HG02973 (cell line): ENCODE measurements around the gene FSIP2.

Experiments used
- ATAC-seq: cut with Tn5 transposase; IDR thresholded peaks from one replicate; pipeline ENCODE4 v1.9.1; 2021; ENCODE audit warnings: moderate library complexity; ENCODE audit not compliant: unreplicated experiment

Gene FSIP2, protein sequence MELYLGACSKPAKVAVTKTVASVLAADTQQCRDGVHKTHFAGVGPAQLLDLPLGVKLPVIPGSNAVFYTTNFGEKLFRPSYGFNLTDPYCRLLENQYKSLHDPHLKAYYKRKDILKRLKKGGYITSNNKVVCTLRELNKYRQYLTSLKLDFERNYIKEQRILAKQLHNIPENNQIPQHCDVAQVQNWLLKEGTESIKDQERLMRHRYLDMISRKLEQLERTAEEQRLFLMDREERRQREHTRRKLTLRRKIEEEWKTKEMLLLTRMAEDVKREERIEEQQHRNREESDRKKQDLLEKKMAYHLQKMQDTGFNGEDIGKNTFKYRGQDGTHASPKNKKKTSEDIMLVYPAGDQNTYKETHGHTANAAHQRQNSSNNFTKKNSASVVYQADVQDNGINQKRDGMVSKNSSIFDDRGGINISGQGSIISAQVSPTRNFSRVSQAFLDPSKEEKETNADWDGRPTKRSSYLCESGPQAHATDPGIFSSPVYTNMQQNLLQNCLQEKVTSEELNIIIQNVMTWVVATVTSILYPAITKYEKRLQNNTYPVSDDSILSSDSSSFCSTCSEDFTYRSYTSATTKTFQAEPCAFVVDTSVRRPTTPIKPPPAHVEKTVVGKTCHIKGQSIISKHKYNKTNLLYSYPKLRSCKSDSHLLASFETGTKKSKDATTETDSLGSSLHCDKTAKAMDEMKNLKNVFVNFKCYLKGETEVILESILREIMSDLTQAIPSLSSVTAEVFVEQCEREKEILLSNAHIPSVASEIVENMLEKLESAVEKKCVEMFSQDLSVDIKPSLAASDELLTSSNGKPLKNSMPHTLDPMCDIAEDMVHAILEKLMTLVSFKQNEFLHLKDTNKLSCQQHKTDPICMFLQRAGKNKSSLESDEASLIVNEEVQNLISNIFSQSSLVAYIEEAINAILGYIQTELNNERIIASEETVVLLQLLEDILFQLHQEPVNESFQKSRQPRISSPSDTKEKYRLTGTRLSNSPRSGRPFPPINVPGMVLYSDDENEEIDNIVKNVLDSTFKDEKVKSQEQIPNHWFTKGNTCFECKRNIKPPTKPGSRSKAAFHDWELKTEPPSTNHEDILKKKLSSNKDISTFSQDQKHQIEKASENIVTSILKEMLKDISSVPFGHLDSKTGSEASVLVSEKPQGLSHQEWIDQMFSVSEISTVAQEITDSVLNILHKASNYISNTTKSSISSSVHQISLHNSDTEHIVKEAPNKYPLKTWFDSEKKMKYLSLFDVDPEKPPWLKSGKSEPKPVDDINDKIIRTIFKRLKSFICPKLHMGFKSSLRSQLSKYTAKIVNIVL (N-terminal part only)

GRCh38 chr2:185738679-185739472 lies at the start of gene FSIP2:
Gene FSIP2 (plus strand): TSS chr2:185738804. CDS start chr2:185738895, 91 bp downstream.
- peak; percentile 96 for ATAC-seq

GRCh38 chr2:185689906-185690539 lies 48.6 kb upstream of the FSIP2 start:
- no peak for ATAC-seq

DNA sequence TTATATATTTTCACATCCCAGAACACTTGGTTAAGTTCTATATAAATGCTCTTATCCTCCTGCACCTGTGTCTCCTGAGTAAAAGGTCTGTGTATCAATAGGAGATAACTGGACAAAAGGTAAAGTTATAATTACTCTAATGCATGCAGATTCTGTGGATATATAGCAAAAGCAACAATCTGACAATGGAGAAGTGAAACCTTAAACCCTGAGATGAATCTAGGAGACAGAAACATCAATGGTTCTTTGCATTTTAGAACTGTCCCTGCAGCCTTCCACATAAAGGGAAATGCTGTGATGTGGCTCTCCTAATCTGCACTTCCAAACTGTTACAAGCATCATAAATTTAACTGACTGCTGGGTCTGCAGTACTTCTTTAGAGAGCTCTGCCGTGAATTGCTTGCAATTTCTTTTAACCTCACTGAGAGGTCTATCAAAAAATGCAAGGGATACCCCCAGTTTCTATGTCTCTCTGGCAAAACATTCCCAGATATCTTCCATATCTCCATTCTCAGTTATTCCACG lies 42.8 kb upstream of the FSIP2 start:
- ATAC-seq: no peak

DNA sequence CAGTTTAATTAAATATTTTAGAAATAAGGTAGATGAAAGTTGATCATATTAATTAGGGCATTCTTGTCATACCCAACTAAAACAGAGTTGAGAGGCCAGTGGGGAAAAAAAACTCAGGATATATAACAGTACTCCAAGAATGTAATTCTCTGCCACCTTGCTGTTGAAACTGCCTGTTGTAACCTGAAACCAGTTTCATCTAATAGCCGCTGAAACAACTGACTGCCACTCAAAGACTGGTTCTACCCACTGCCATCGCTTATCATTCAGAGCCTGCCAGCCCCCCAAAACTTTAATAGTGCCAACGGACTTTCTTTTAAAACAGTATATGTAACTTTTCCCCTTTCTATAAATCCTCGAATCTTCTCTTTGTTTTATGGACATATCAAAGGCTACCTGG lies 37.7 kb upstream of the FSIP2 start:
- no peak for ATAC-seq

DNA sequence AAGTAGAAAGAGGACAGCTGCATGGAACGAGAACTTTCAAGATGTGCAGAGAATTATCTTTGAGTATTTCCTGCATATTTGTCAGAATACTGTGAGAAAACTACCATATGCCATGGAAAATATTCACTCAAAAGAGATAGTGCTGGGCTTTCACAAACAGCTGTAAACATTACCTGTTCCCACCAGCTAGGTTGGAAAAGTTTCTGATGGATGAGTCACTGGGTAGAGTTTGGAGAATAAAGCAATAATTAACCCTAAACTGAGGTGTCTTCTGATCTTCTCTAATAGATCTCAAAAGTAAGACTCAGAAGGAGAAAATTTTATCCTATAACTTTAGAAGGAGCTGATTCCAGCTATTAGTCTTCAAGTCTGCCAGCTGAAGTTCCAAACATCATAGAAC lies 3.9 kb upstream of the FSIP2 start:
- ATAC-seq: no peak

DNA sequence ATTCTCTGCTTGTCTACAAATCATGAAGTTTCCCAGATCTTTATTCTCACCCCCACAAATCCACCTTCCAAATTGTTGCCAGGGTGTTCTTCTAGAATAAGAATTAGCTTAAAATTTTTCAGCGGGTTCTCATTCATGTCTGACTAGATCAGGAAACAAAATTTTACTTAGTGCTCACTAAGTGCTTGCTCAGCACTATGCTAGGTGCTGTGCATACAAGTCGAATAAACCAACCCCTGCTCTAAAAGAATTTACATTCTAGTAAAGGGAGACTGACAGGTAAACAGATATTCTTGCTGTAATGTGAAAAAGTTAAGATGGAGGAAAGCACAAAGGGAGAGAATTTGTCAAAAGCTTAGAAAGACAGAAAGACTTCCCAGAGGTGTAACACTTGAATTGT lies 2.4 kb upstream of the FSIP2 start:
- no peak for ATAC-seq

DNA sequence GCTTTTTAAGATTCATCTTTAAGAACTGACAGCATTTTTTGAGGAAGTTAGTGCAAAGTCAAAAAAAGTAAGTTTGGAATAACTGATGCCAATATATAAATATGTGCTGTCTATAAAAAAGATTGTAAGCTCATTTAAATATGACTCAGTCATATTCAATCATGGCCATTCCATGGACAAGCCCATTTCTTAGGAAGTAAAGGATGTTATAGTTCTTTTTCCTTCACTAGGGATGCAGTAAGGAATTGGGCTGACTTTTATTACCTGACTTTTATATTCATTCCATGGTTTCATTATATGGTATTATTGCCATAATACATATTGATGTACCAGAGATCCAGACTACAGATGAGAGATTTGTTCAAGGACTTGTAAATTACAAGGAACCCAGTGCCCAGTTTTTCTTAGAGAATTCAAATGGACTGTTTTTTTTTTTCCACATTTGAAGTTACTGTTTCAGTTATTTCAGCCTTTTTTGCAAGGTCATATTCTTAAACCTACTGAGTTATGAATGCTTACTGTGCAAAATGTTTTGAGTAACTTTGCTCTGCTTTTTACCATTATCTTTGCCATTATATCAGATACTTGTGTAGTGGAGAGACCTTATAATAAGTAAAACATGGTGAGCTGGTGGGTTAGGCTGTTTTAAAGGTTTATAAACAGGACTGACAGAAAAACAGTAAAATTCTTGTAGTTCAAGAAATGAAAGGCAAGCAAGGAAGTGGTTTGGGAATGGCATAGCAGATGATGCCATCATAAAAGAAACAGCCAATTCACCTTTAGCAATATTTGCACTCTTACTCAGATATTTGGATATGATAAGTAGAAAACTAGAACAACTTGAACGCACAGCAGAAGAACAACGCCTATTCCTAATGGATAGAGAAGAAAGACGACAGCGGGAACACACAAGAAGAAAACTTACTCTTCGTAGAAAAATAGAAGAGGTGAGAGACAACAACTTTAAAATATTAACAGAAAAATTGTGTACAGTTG lies 7.6 kb downstream of the FSIP2 start:
- ATAC-seq: no peak

DNA sequence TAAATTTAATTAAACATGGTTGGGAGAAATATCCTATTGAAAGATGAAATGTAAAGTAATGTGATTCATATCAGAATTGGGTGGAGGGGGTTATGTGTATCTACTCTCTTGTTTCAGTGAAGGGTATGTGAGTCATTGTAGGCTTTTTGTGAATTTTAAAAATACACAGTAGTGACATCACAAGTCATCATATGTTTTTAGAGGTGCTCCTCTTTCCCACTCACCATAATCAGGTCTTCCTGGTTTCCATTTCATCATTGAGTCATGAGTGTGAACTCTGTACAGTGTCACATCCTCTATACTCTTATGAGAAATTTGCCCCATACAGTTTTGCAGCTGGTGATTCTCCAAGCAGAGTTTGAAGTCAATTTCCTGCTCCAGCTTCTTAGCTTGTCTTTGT lies 18.8 kb downstream of the FSIP2 start:
- no peak for ATAC-seq

GRCh38 chr2:185771396-185771795 lies 32.8 kb downstream of the FSIP2 start:
- no peak for ATAC-seq

DNA sequence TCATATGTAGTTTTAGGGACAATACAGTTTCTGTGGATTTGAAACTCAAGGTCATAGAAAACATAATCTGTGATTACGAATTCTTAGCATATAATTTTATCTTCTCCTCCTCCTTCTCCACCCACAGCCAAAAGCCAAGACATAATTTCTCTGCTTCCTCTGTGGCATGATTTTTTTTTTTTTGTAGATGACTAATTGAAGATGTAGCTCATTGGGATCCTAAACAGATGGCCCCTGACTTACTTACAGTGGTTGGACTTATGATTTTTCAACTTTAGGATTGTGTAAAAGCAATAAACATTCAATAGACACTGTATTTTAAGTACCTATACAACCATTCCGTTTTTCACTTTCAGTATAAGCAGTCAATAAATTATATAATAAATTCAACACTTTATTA lies 42.3 kb downstream of the FSIP2 start:
- no peak for ATAC-seq

DNA sequence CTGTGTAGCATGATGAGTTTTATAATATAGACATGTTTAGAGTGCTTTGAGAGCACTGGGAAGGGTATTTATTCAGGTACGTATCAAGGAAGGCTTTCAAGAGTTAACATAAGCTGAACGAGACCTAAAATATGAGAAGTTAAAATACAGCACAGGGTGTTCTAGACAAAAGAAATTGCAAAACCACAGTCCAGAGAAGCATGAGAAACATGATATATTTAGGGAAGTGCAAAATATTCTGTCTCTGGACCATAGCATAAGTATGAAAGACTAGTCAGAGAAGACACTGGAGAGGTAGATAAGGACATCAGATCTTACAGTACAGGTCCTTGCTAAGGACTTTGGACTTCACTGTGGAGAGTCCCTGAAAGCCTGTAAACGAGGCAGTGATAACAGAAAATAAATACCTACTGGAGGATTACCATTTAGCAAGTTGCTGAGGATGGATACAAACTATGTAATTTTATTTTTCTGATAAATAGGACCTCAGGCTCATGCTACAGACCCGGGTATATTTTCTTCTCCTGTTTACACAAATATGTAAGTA lies 43.7 kb downstream of the FSIP2 start:
- no peak for ATAC-seq

- ATAC-seq: no peak
Measured at GRCh38 chr2:185785156-185785555, 46.6 kb downstream of the FSIP2 start.

- peak; percentile 87 for ATAC-seq
Measured at GRCh38 chr2:185785851-185786473, 47.4 kb downstream of the FSIP2 start.

- no peak for ATAC-seq
Measured at GRCh38 chr2:185787227-185788145, 48.9 kb downstream of the FSIP2 start.

DNA sequence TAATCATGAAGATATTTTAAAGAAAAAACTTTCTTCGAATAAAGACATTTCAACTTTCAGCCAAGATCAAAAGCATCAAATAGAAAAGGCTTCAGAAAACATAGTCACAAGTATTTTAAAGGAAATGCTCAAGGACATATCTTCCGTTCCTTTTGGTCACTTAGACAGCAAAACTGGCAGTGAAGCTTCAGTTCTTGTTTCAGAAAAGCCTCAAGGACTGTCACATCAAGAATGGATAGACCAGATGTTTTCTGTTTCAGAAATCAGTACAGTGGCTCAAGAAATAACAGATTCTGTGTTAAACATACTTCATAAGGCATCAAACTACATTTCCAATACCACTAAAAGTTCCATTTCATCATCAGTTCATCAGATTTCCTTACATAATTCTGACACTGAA lies 51.8 kb downstream of the FSIP2 start:
- no peak for ATAC-seq

GRCh38 chr2:185793532-185794345 lies 55.1 kb downstream of the FSIP2 start:
- no peak for ATAC-seq
